NCI-H187 treated with DMSO at 0.1 percent for 48 hours (cell line): ENCODE data around the gene MAGOH.
"Not testable (repeated sequence)": the region's sequence is repeated elsewhere in the genome, so short reads cannot be mapped to it uniquely, and the experiment has no call there.

Experiments used
- DNase-seq: peaks from one replicate; lab custom pipeline; 2025; lab: John Stamatoyannopoulos, UW

MAGOH gene

GRCh38 chr1:53186533-53186932, 51.8 kb downstream of the MAGOH start:
- DNase-seq, result no peak

GRCh38 chr1:53185955-53186297, 52.4 kb downstream of the MAGOH start:
- not testable (repeated sequence) for DNase-seq

DNA sequence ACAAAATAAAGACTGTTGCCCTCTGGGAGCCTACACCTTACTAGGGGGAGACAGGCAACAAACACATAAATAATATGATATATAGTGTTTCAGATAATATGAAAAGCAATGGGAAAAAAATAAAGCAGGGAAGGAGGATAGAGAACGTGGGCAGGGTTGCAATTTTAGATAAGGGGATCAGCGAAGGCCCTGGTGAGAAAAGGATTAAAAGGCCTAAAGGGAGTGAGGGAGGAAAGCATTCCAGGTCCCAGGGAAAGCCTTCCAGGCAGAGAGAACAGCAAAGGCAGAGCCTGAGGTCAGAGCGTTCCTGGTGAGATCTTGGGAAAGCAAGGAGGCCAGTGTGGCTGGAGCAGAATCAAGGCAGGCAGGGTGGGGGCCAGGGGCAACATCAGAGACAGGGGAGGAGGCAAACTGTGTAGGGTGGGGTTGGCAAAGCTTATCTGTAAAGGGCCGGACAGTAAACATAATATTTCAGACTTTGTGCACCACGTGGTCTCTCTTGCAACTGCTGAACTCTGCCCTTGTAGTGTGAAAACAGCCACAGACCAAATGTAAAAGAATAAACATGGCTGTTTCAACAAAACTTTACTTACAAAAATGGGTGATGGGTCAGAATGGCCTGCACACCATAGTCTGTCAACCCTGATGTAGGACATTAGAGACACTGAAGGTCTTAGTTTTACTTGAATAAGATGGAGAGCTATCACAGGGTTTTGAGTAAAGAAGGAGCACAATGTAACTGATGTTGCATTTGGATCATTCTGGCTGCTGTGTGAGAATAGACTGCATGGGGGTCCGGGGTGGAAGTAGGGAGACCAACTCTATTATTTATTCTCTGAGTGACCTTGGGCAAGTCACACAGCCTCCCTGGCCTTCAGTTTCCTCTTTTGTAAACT, 55.0 kb downstream of the MAGOH start:
- DNase-seq, result no peak

DNA sequence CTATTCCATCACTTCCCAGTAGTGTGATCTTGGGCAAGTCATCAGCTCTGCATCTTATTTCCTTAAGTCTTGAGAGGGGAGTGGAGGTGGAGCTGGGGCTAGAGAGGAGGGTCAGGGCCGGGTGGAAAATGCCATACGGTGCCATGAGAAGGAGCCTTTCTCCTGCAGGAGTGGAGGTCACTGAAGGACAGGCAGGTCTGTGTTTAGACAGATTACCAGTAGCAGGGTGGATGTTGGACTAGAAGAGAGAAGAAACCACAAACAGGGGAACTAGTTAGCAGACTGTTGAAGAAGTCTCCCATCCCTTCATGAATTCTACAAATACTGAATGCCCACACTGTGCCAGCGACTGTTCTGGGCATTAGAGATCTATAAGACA, 55.6 kb downstream of the MAGOH start:
- DNase-seq, result no peak

DNA sequence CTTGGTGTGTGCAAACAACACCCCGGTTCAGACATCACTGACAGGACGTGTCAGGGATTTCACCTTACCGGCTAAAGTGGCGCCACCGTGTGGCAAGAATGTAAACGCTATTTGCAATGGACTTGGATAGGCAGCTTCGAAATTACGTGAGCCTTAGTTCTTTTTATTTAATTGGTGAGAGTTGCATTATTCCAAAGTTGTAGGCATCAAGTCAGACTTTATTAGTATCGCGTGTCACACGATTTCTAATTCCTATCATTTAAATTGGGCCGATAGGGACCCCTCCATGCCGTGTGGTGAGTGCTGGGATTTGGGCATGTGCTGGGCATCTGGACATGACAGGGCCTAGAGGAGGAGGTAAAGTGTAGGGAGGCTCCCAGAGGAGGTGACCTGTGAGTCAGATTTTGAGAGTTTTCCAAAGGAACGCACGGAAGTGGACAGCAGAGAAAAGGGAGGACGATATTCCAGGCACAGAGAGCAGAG, 56.2 kb downstream of the MAGOH start:
- peak; percentile 3 for DNase-seq

GRCh38 chr1:53180951-53181350, 57.4 kb downstream of the MAGOH start:
- DNase-seq, result no peak

DNA sequence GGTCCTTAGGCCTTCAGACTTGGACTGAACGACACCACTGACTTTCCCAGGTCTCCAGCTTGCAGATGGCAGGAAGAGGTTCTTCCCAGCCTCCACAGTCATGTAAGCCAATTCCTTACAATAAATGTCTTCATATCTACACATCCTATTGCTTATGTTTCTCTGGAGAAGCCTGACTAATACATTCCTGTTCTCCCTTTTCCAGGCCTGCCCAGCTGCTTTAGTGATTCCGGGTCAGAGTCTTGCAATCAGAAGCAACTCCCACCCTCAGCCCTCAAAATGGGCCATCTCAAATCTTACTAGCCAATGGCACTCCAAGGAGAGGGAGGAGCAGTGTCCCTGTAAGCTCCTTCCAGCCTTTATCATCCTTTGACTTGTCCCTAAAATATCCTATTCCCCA, 58.1 kb downstream of the MAGOH start:
- no peak for DNase-seq
